Mesenchymal stem cell (in vitro differentiated cells and primary cell): ENCODE measurements around the gene RPL27A.
A peak's percentile ranks its signal among the peaks of the same experiment; 100 is the strongest.

ENCODE experiments used
- DNase-seq: peaks from one replicate; pipeline ENCODE4 v3.0.0-alpha.2; 2013
- H2AFZ ChIP-seq: one replicate; pipeline ENCODE4 v1.6.1; 2013; ENCODE audit warnings: low read depth, mild to moderate bottlenecking, control low read depth, inconsistent platforms, low read length, moderate library complexity
- H2AK5ac ChIP-seq: 2 replicates; pipeline ENCODE4 v1.6.1; 2013; ENCODE audit warnings: low read length, moderate library complexity, mild to moderate bottlenecking, inconsistent platforms; ENCODE audit not compliant: severe bottlenecking
- H2BK120ac ChIP-seq: one replicate; pipeline ENCODE4 v1.6.1; 2013; ENCODE audit warnings: low read depth, mild to moderate bottlenecking, inconsistent platforms, low read length, moderate library complexity
- H2BK12ac ChIP-seq, 2 experiments: one replicate each; pipeline ENCODE4 v1.6.1; 2013; ENCODE audit warnings: inconsistent platforms in 2 of 2, low read length in 2 of 2, mild to moderate bottlenecking in 2 of 2, moderate library complexity in 2 of 2, control low read depth in 1 of 2
- H2BK15ac ChIP-seq: one replicate; pipeline ENCODE4 v1.6.1; 2013; ENCODE audit warnings: mild to moderate bottlenecking, low read depth, inconsistent platforms; ENCODE audit not compliant: poor library complexity, severe bottlenecking
- H2BK5ac ChIP-seq: 2 replicates; pipeline ENCODE4 v1.6.1; 2013; ENCODE audit warnings: low read depth, mild to moderate bottlenecking, low read length, control low read depth, inconsistent platforms; ENCODE audit not compliant: poor library complexity, severe bottlenecking
- H3K14ac ChIP-seq, 2 experiments: one replicate each; pipeline ENCODE4 v1.6.1; 2013; ENCODE audit warnings: inconsistent platforms in 2 of 2, low read length in 2 of 2, control low read depth in 1 of 2, mild to moderate bottlenecking in 1 of 2, moderate library complexity in 1 of 2
- H3K18ac ChIP-seq, 2 experiments: one replicate each; pipeline ENCODE4 v1.6.1; 2013; ENCODE audit warnings: inconsistent platforms in 2 of 2, low read length in 2 of 2, control low read depth in 1 of 2, low read depth in 1 of 2, mild to moderate bottlenecking in 1 of 2
- H3K23ac ChIP-seq, 2 experiments: one replicate each; pipeline ENCODE4 v1.6.1; 2013; ENCODE audit warnings: inconsistent platforms in 2 of 2, low read length in 2 of 2, mild to moderate bottlenecking in 2 of 2, moderate library complexity in 2 of 2, control low read depth in 1 of 2
- H3K27ac ChIP-seq: 2 replicates; pipeline ENCODE4 v1.5.1; 2013; ENCODE audit warnings: mild to moderate bottlenecking, moderate library complexity, low read length, control low read depth, inconsistent platforms; ENCODE audit not compliant: poor library complexity, severe bottlenecking
- H3K27me3 ChIP-seq, 2 experiments: 2 replicates each; pipeline versions ENCODE4 v1.6.1 to v1.7.0; 2013; ENCODE audit warnings: low read length in 2 of 2, mild to moderate bottlenecking in 2 of 2, moderate library complexity in 2 of 2, control low read depth in 1 of 2, inconsistent platforms in 1 of 2; ENCODE audit not compliant: control insufficient read depth in 1 of 2, insufficient read depth in 1 of 2
- H3K36me3 ChIP-seq, 2 experiments: 2 replicates each; pipeline versions ENCODE4 v1.6.1 to v1.7.0; 2013; ENCODE audit warnings: low read length in 2 of 2, control low read depth in 1 of 2, inconsistent platforms in 1 of 2, low read depth in 1 of 2, mild to moderate bottlenecking in 1 of 2; ENCODE audit not compliant: insufficient read depth in 2 of 2, control insufficient read depth in 1 of 2
- H3K4ac ChIP-seq, 2 experiments: one replicate each; pipeline ENCODE4 v1.6.1; 2013; ENCODE audit warnings: inconsistent platforms in 2 of 2, low read length in 2 of 2, mild to moderate bottlenecking in 2 of 2, moderate library complexity in 2 of 2, control low read depth in 1 of 2, low read depth in 1 of 2
- H3K4me1 ChIP-seq: 2 replicates; pipeline ENCODE4 v1.6.1; 2013; ENCODE audit warnings: low read depth, low read length, control low read depth; ENCODE audit not compliant: control insufficient read depth, insufficient read depth
- H3K4me2 ChIP-seq: 2 replicates; pipeline ENCODE4 v1.6.1; 2013; ENCODE audit warnings: low read length, mild to moderate bottlenecking, inconsistent platforms; ENCODE audit not compliant: poor library complexity, severe bottlenecking
- H3K4me3 ChIP-seq, 2 experiments: 2 replicates each; pipeline versions ENCODE4 v1.5.1 to v1.7.0; 2013; ENCODE audit warnings: low read length in 2 of 2, mild to moderate bottlenecking in 2 of 2, control low read depth in 1 of 2, low read depth in 1 of 2; ENCODE audit not compliant: insufficient read depth in 1 of 2
- H3K79me1 ChIP-seq: replicated peaks from 2 replicates; pipeline ENCODE4 v1.6.1; 2013; ENCODE audit warnings: mild to moderate bottlenecking, control low read depth, low read length, inconsistent platforms; ENCODE audit not compliant: poor library complexity, severe bottlenecking
- H3K9ac ChIP-seq: 2 replicates; pipeline ENCODE4 v1.7.0; 2013; ENCODE audit warnings: mild to moderate bottlenecking, low read length, moderate library complexity
- H3K9me3 ChIP-seq: 2 replicates; pipeline ENCODE4 v1.7.0; 2013; ENCODE audit warnings: mild to moderate bottlenecking, low read length; ENCODE audit not compliant: control insufficient read depth
- H4K8ac ChIP-seq: one replicate; pipeline ENCODE4 v1.6.1; 2013; ENCODE audit warnings: inconsistent platforms, mild to moderate bottlenecking, low read length, moderate library complexity
- H4K91ac ChIP-seq: one replicate; pipeline ENCODE4 v1.6.1; 2013; ENCODE audit warnings: mild to moderate bottlenecking, low read length, inconsistent platforms
- WGBS: methylation state at CpG from one replicate; pipeline ENCODE4 v1.1.7; 2013; ENCODE audit warnings: mixed read lengths; 5-methylcytosine and 5-hydroxymethylcytosine counted together

The RPL27A gene

GRCh38 chr11:8720868-8721608 lies 38.4 kb downstream of the RPL27A start:
- Histone ChIP-seq H3K4me3 (no peak overlapping the region), H3K4ac (peak overlapping the region; percentile 93 to 95), H2BK12ac (peak overlapping the region; percentile 96 to 97), H3K79me1 (peaks cover 32% of the 10 kb centered on the region), H3K23ac (no peak overlapping the region), H2BK15ac (peak overlapping the region; percentile 92), H2BK5ac (no peak overlapping the region), H3K27me3 (no peaks in the 10 kb centered on the region), H3K4me1 (peaks cover 38% of the 10 kb centered on the region), H4K8ac (peak overlapping the region; percentile 77), H2BK120ac (peak overlapping the region; percentile 69), H3K27ac (peak overlapping the region; percentile 25), H4K91ac (peak overlapping the region; percentile 92), H3K9me3 (no peaks in the 10 kb centered on the region), H3K36me3 (peaks cover 42 to 43% of the 10 kb centered on the region in 2 experiments), H2AK5ac (peak overlapping the region; percentile 54), H3K14ac (peak overlapping the region in 1 of 2 experiments; percentile 53), H2AFZ (no peak overlapping the region), H3K18ac (peak overlapping the region; percentile 93 to 97), H3K9ac (peak overlapping the region; percentile 78), H3K4me2 (no peak overlapping the region)
- DNase-seq, result peak; percentile 23
- 35% methylated on average over 4 of the region's 5 CpGs for WGBS

DNA sequence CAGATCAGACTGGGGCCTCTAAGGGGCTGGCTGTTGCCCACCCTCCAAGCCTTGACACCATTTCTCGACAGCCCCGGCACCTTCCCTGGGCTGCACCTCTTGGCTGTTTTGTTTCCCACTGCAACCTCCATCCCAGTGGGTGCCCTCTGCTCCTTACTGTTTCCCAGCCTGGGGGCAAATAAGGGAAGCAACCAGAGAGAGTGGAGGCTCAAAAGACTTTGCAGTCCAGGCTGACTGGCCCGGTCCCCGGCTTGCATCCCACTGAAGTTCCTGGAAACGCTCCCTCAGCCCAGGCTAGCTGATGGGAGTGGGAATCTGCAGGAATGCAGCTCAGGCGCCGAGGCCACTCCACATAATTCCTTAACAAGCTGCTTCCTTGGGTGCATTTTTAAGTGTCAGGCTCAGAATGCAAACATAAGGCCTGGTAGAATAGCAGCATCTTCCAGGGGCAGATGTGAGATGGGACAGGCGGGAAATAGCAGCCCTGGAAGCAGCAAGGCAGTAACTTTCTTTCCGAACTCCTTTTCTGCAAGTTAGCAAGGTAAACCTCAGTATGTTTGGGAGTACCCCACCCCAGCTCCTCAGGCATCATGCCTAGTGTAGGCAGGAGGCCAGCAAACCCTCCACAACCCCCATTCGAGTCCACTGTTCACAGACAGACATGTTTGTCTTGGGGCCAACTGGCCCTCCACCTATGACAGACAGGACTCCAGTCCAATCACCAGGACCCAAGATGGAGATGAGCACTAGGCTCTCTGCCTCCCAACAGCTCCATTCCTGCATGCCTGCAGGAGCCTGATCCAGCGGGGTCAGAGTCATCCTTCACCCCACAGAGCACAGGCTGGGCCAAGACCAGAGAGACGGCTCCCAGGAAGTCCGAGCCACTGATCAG lies 39.3 kb downstream of the RPL27A start:
- H2BK12ac ChIP-seq, result peak overlapping the region; percentile 70 to 97

GRCh38 chr11:8722809-8723208 lies 40.2 kb downstream of the RPL27A start:
- H2BK5ac ChIP-seq, result no peak overlapping the region
- peak overlapping the region; percentile 78 for H3K9ac ChIP-seq
- H3K4ac ChIP-seq, result peak overlapping the region; percentile 29 to 65
- peaks cover 39% of the 10 kb centered on the region for H3K79me1 ChIP-seq
- peak overlapping the region; percentile 34 for H2BK15ac ChIP-seq
- H3K4me3 ChIP-seq, result no peak overlapping the region
- H2AFZ ChIP-seq, result no peak overlapping the region
- no peak overlapping the region for H3K4me2 ChIP-seq
- WGBS, result 80% methylated on average over 3 of the region's 3 CpGs
- no peaks in the 10 kb centered on the region for H3K9me3 ChIP-seq
- H3K14ac ChIP-seq, result no peak overlapping the region
- H2BK12ac ChIP-seq, result peak overlapping the region; percentile 66 to 88
- peak overlapping the region; percentile 6 to 93 for H3K18ac ChIP-seq
- no peaks in the 10 kb centered on the region for H3K27me3 ChIP-seq
- no peak for DNase-seq
- no peak overlapping the region for H3K27ac ChIP-seq
- peak overlapping the region; percentile 54 for H4K8ac ChIP-seq
- no peak overlapping the region for H3K23ac ChIP-seq
- H2BK120ac ChIP-seq, result peak overlapping the region; percentile 69
- peaks cover 29 to 41% of the 10 kb centered on the region in 2 experiments for H3K36me3 ChIP-seq
- peak overlapping the region; percentile 57 for H4K91ac ChIP-seq
- peaks cover 32% of the 10 kb centered on the region for H3K4me1 ChIP-seq
- no peak overlapping the region for H2AK5ac ChIP-seq

More for the DNA sequence above, 39.3 kb downstream of the RPL27A start:
- Histone ChIP-seq H4K91ac (peak overlapping the region; percentile 92), H2AK5ac (peak overlapping the region; percentile 10), H3K9me3 (no peaks in the 10 kb centered on the region), H3K23ac (no peak overlapping the region), H3K14ac (peak overlapping the region in 1 of 2 experiments; percentile 80), H3K27me3 (no peaks in the 10 kb centered on the region), H4K8ac (peak overlapping the region; percentile 77), H3K36me3 (peaks cover 37 to 45% of the 10 kb centered on the region in 2 experiments), H3K18ac (peak overlapping the region; percentile 93 to 97), H3K27ac (no peak overlapping the region), H3K4me3 (no peak overlapping the region), H3K4ac (peak overlapping the region; percentile 93 to 95), H3K79me1 (peaks cover 35% of the 10 kb centered on the region), H2BK120ac (peak overlapping the region; percentile 69), H3K4me1 (peaks cover 40% of the 10 kb centered on the region), H3K9ac (peak overlapping the region; percentile 78), H2BK15ac (peak overlapping the region; percentile 92), H2BK5ac (no peak overlapping the region), H3K4me2 (no peak overlapping the region), H2AFZ (no peak overlapping the region)
- peak; percentile 77 for DNase-seq
- WGBS, result 50% methylated on average over 13 of the region's 13 CpGs

GRCh38 chr11:8723711-8724110 lies 41.1 kb downstream of the RPL27A start:
- Histone ChIP-seq H3K79me1 (peaks cover 39% of the 10 kb centered on the region), H3K4me1 (peaks cover 29% of the 10 kb centered on the region), H3K18ac (peak overlapping the region; percentile 24 to 58), H4K91ac (peak overlapping the region; percentile 40), H3K27ac (no peak overlapping the region), H3K4me3 (no peak overlapping the region), H3K9ac (no peak overlapping the region), H3K36me3 (peaks cover 35 to 41% of the 10 kb centered on the region in 2 experiments), H2BK12ac (peak overlapping the region in 1 of 2 experiments; percentile 21), H3K4me2 (no peak overlapping the region), H3K23ac (no peak overlapping the region), H2BK5ac (no peak overlapping the region), H3K4ac (peak overlapping the region in 1 of 2 experiments; percentile 77), H2BK15ac (no peak overlapping the region), H3K27me3 (no peaks in the 10 kb centered on the region), H3K14ac (no peak overlapping the region), H2AK5ac (no peak overlapping the region), H4K8ac (peak overlapping the region; percentile 13), H2AFZ (no peak overlapping the region), H3K9me3 (no peaks in the 10 kb centered on the region), H2BK120ac (peak overlapping the region; percentile 69)
- 98% methylated on average over 7 of the region's 7 CpGs for WGBS
- DNase-seq, result no peak
